Choroid plexus epithelial cell (primary cell): ENCODE results near the gene FMO3.

Experiments
- DNase-seq: peaks from one replicate; pipeline ENCODE4 v3.0.0-alpha.2; 2010; ENCODE audit warnings: low read depth
- H3K4me3 ChIP-seq: 2 replicates; pipeline ENCODE4 v1.5.1; 2011; ENCODE audit warnings: low read depth, mild to moderate bottlenecking, control low read depth, low read length, moderate library complexity
- TF ChIP-seq, protein P1 (sequence below): conservative IDR thresholded peaks from 2 replicates; pipeline ENCODE4 v1.5.1; 2011; ENCODE audit warnings: low read depth, mild to moderate bottlenecking, control low read depth, inconsistent platforms, low read length, moderate library complexity

FMO3 gene

DNA sequence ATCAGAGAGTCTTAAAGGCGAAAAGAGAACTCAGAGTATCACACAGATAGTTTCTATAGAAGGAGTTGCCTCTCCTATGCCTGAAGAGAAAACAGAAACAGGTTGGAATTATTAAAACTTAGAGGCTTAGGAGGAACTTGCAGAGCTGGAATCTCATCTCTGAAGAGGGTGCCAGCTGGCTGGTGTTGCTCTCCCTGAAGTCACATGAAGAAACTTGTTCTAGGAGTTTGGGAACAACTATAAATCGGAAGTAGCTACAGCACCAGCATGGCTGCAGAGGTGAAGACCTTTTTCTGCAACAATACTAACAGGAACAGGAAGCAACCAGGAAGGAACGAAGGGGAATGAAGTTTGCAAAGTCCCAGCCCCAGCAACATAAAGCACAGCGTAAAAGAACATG, 35.8 kb downstream of the FMO3 start:
- no peak for DNase-seq
- TF ChIP-seq, protein P1, sequence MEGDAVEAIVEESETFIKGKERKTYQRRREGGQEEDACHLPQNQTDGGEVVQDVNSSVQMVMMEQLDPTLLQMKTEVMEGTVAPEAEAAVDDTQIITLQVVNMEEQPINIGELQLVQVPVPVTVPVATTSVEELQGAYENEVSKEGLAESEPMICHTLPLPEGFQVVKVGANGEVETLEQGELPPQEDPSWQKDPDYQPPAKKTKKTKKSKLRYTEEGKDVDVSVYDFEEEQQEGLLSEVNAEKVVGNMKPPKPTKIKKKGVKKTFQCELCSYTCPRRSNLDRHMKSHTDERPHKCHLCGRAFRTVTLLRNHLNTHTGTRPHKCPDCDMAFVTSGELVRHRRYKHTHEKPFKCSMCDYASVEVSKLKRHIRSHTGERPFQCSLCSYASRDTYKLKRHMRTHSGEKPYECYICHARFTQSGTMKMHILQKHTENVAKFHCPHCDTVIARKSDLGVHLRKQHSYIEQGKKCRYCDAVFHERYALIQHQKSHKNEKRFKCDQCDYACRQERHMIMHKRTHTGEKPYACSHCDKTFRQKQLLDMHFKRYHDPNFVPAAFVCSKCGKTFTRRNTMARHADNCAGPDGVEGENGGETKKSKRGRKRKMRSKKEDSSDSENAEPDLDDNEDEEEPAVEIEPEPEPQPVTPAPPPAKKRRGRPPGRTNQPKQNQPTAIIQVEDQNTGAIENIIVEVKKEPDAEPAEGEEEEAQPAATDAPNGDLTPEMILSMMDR, result no peak
- H3K4me3 ChIP-seq, result no peak overlapping the region

- TF ChIP-seq, protein P1, result no peak
- DNase-seq, result no peak
- H3K4me3 ChIP-seq, result no peak overlapping the region
Measured at GRCh38 chr1:171127099-171127498, 36.4 kb downstream of the FMO3 start.

DNA sequence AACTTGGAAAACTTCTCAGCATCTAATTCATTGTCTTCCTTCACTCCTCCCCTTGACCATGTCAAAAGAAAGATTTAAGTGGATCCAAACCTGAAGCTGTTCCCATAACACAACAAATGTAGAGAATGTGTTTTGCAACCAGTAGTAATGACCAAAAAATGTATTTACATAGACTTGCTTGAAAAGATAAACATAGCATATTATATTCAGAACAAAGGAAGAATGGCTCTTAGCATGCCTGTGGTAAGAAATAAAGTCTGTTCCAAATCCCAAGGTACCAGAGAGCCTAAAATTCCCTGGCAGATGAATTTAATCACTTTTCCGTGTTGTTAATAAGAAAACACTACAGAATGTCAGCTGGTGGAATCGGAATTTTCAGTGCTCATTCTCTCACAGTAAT, 36.8 kb downstream of the FMO3 start:
- TF ChIP-seq, protein P1, result no peak
- DNase-seq, result peak; percentile 84
- H3K4me3 ChIP-seq, result no peak overlapping the region

GRCh38 chr1:171128463-171128862, 37.8 kb downstream of the FMO3 start:
- TF ChIP-seq, protein P1, result no peak
- no peak for DNase-seq
- no peak overlapping the region for H3K4me3 ChIP-seq

DNA sequence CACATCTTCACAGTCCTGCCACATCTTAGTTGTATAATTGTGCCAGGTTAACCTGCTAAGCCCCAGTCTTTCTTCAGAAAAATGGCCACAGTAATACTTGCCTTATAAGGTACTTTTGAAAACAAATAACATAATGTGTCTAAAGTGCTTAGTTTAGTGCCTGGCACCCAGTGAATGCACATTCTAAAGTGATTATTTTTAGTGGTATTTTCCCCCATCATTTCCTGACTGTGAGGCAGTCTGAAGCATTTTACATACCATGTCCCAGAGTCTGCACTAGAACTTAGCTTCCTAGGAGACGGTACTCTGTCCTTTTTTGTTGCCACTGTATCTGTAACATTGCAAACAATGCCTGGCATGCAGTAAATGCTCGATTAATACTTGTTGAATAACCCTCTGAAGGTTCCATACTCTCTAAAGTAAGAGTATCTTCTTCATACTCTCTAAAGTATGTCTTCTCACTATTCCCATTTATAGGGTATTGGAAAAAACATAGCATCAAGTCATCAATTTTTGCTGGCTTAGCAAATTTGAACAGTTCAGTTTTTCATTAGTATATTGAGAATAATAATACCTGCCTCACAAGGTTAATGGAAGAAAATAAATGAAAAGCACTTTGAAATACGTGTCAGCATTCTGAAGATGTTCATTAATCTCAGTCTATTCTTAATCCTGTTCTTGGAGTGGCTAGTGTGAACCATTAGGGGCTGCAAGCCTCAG, 43.7 kb downstream of the FMO3 start:
- TF ChIP-seq, protein P1, result no peak
- no peak for DNase-seq
- H3K4me3 ChIP-seq, result no peak overlapping the region

DNA sequence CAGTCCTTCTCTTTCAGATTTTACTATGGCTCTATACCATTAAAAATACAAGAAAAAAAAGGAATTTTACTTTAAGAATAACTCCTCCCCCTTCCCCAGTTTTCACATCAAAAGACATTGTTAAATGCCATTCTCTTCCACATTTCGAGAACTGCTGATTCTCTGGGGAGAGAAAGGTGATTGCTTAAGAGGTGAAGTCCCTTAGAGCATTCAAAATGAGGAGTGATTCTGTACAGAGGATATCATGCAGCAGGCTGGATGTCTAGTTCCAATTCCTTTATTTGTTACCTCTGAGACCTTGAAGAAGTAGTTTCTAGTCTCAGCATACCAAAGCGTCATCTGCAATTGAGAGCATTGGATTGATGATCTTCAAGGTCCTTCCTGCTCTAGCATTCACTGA, 46.9 kb downstream of the FMO3 start:
- TF ChIP-seq, protein P1, result no peak
- DNase-seq, result peak; percentile 13
- no peak overlapping the region for H3K4me3 ChIP-seq

DNA sequence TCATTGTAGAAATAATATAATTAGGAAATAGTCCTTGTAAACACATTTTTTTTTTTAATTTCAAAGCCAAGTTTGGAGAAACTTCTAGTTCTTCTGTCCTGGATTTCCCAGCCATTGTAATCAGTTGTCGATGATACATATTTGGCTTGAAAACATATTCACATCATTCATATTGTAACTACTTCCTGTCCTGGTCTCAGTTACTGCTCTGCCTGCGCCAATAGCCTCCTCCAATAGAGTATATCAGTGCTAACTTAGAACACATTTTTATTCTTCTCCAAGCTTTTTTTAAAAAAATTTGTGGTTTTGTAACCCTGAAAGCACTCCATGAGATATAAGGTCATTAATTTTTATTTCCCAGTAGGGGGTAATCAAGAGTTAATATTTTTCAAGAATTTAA, 48.3 kb downstream of the FMO3 start:
- TF ChIP-seq, protein P1, result no peak
- H3K4me3 ChIP-seq, result no peak overlapping the region
- DNase-seq, result no peak
